ENCODE results near the gene ALDH9A1. TPM values are rescaled to one million over a fixed set of nuclear protein-coding genes. Genes with fewer than 3 reads are reported as not detected.
"Not testable (repeated sequence)": the region's sequence is repeated elsewhere in the genome, so short reads cannot be mapped to it uniquely, and the experiment has no call there.

Gene ALDH9A1
- total and polyA plus RNA-seq, 5 donors: 34.5 to 49.7 (median 44.8) TPM

DNA sequence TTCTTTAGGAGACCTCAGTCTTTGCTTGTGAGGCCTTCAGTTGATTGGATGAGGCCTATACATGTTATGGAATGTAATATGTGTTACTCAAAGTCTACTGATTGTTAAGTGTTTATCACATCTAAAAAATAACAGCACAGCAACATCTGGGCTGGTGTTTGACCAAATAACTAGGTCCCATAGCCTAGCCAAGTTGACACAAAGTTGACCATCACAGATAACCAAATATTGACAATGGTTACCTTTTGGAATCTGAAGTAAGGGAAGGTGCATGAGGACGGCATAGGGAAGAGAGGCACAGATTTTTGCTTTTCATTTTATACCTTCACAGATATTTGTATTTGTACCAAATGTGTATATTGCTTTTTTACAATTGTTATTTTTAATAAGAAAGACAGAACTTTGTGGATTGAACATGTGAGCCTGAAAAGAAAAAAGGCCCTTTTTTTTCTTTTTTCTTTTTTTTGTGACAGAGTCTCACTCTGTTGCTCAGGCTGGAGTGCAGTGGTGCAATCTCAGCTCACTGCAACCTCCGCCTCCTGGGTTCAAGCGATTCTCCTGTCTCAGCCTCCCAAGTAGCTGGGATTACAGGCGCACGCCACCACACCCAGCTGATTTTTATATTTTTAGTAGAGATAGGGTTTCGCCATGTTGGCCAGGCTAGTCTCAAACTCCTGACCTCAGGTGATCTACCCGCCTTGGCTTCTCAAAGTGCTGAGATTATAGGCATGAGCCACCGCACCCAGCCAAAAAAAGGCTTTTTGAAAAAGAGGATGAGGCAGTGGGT lies 18.1 kb upstream of the ALDH9A1 start:
- not testable (repeated sequence) for H3K4me3 ChIP-seq (ENCODE audit: low read length); DNase-seq; H3K27ac ChIP-seq (ENCODE audit: low read length); H3K27me3 ChIP-seq (ENCODE audit: control insufficient read depth, insufficient read depth); ATAC-seq; H3K4me1 ChIP-seq (ENCODE audit: control insufficient read depth, insufficient read depth, low read length); H3K9me3 ChIP-seq (ENCODE audit: control insufficient read depth, low read length)
- 91% methylated on average over 8 of the region's 8 CpGs for WGBS
- intact Hi-C loops (cut with DNase I): loop anchor here (5.0 to 10.0 kb wide), 2 partner anchors 196 to 198 kb away; no protein-coding TSS in a partner anchor

DNA sequence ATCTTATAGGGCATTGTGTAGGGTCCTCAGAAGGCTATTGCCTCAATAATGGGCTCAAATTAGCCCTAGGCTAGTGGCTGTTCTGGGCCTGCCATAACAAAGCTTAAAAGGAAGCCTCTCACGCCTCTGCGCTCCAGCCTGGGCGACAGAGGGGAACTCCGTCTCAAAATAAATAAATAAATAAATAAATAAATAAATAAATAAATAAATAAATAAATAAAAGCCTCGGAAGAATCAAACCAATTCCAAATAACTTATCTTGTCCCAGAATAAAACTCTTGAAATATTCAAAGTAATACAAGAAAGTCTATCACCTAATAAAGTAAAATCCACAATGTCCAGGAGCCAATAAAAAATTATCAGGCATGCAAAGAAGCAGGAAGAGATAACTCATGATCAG lies 14.4 kb upstream of the ALDH9A1 start:
- intact Hi-C loops (cut with DNase I): loop anchor here in 1 of 4 donors (10.0 kb wide), 1 partner anchor 202 kb away; no protein-coding TSS in a partner anchor
- 94% methylated on average over 5 of the region's 5 CpGs for WGBS
- Histone ChIP-seq H3K4me1 (ENCODE audit: control insufficient read depth, insufficient read depth, low read length) (no peaks in the 10 kb centered on the region), H3K9me3 (ENCODE audit: control insufficient read depth, low read length) (no peaks in the 10 kb centered on the region), H3K4me3 (ENCODE audit: low read length) (no peak overlapping the region), H3K27ac (ENCODE audit: low read length) (no peak overlapping the region), H3K27me3 (ENCODE audit: control insufficient read depth, insufficient read depth) (no peaks in the 10 kb centered on the region)
- DNase-seq: no peak
- ATAC-seq: no peak

- 74% methylated on average over 11 of the region's 11 CpGs for WGBS
- Histone ChIP-seq H3K4me1 (ENCODE audit: control insufficient read depth, insufficient read depth, low read length) (no peaks in the 10 kb centered on the region), H3K9me3 (ENCODE audit: control insufficient read depth, low read length) (no peaks in the 10 kb centered on the region), H3K27me3 (ENCODE audit: control insufficient read depth, insufficient read depth) (no peaks in the 10 kb centered on the region), H3K4me3 (ENCODE audit: low read length) (no peak overlapping the region), H3K27ac (ENCODE audit: low read length) (no peak overlapping the region)
- intact Hi-C loops (cut with DNase I): no loop called here
- ATAC-seq (no peak), DNase-seq (no peak)
Observed at GRCh38 chr1:165707984-165708706, 9.8 kb upstream of the ALDH9A1 start.

- intact Hi-C loops (cut with DNase I): no loop called here
- H3K4me1 ChIP-seq (ENCODE audit: control insufficient read depth, insufficient read depth, low read length): no peaks in the 10 kb centered on the region
- no peak overlapping the region for H3K27ac ChIP-seq (ENCODE audit: low read length)
- 79% methylated on average over 2 of the region's 2 CpGs for WGBS
- no peaks in the 10 kb centered on the region for H3K27me3 ChIP-seq (ENCODE audit: control insufficient read depth, insufficient read depth)
- DNase-seq (no peak), ATAC-seq (no peak)
- H3K4me3 ChIP-seq (ENCODE audit: low read length): no peak overlapping the region
- no peaks in the 10 kb centered on the region for H3K9me3 ChIP-seq (ENCODE audit: control insufficient read depth, low read length)
Observed at GRCh38 chr1:165703648-165704047, 5.3 kb upstream of the ALDH9A1 start.

DNA sequence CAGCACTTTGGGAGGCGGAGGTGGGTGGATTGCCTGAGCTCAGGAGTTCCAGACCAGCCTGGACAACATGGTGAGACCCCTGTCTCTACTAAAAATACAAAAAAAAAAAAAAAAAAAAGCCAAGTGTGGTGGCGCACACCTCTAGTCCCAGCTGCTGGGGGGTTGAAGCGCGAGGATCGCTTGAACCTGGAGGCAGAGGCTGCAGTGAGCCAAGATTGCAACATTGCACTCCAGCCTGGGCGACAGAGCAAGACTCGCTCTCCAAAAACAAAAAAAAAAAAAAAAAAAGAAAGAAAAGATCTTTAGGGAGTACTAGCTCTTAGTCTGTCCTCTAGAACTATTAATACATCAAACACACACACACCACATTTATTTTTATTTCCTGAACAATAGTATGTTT lies 3.6 kb upstream of the ALDH9A1 start:
- WGBS: 68% methylated on average over 7 of the region's 7 CpGs
- H3K9me3 ChIP-seq (ENCODE audit: control insufficient read depth, low read length); H3K4me1 ChIP-seq (ENCODE audit: control insufficient read depth, insufficient read depth, low read length); ATAC-seq; intact Hi-C loops (cut with DNase I); H3K27me3 ChIP-seq (ENCODE audit: control insufficient read depth, insufficient read depth); H3K4me3 ChIP-seq (ENCODE audit: low read length); H3K27ac ChIP-seq (ENCODE audit: low read length): not testable (repeated sequence)
- peak in 1 of 3 donors; percentile 54 for DNase-seq

GRCh38 chr1:165699577-165699976 lies 1.2 kb upstream of the ALDH9A1 start:
- Histone ChIP-seq H3K4me3 (ENCODE audit: low read length) (no peak overlapping the region), H3K4me1 (ENCODE audit: control insufficient read depth, insufficient read depth, low read length) (peaks cover 4% of the 10 kb centered on the region), H3K27me3 (ENCODE audit: control insufficient read depth, insufficient read depth) (no peaks in the 10 kb centered on the region), H3K27ac (ENCODE audit: low read length) (no peak overlapping the region), H3K9me3 (ENCODE audit: control insufficient read depth, low read length) (no peaks in the 10 kb centered on the region)
- DNase-seq (no peak), ATAC-seq (no peak)
- intact Hi-C loops (cut with DNase I): no loop called here
- 94% methylated on average over 3 of the region's 3 CpGs for WGBS

- Histone ChIP-seq H3K4me1 (ENCODE audit: control insufficient read depth, insufficient read depth, low read length) (peaks cover 4% of the 10 kb centered on the region), H3K4me3 (ENCODE audit: low read length) (peak overlapping the region; percentile 60), H3K9me3 (ENCODE audit: control insufficient read depth, low read length) (no peaks in the 10 kb centered on the region), H3K27ac (ENCODE audit: low read length) (peak overlapping the region; percentile 66), H3K27me3 (ENCODE audit: control insufficient read depth, insufficient read depth) (no peaks in the 10 kb centered on the region)
- under 1% methylated on average over 7 of the region's 7 CpGs for WGBS
- no peak for ATAC-seq
- DNase-seq: no peak
- intact Hi-C loops (cut with DNase I): no loop called here
Observed at GRCh38 chr1:165698761-165699052, 345 bp upstream of the ALDH9A1 start.

GRCh38 chr1:165697491-165697880 lies 876 bp downstream of the ALDH9A1 start:
- intact Hi-C loops (cut with DNase I): no loop called here
- DNase-seq (no peak), ATAC-seq (no peak)
- Histone ChIP-seq H3K9me3 (ENCODE audit: control insufficient read depth, low read length) (no peaks in the 10 kb centered on the region), H3K27me3 (ENCODE audit: control insufficient read depth, insufficient read depth) (no peaks in the 10 kb centered on the region), H3K27ac (ENCODE audit: low read length) (peak overlapping the region; percentile 95), H3K4me1 (ENCODE audit: control insufficient read depth, insufficient read depth, low read length) (peaks cover 4% of the 10 kb centered on the region), H3K4me3 (ENCODE audit: low read length) (peak overlapping the region; percentile 60)
- WGBS: 38% methylated on average over 8 of the region's 8 CpGs

- DNase-seq: peak in 1 of 3 donors; percentile 58
- H3K4me1 ChIP-seq (ENCODE audit: control insufficient read depth, insufficient read depth, low read length): peaks cover 4% of the 10 kb centered on the region
- ATAC-seq: peak; percentile 44 to 57
- no peaks in the 10 kb centered on the region for H3K9me3 ChIP-seq (ENCODE audit: control insufficient read depth, low read length)
- H3K27me3 ChIP-seq (ENCODE audit: control insufficient read depth, insufficient read depth): no peaks in the 10 kb centered on the region
- peak overlapping the region; percentile 15 for H3K4me3 ChIP-seq (ENCODE audit: low read length)
- WGBS: 11% methylated on average over 2 of the region's 2 CpGs
- intact Hi-C loops (cut with DNase I): no loop called here
- H3K27ac ChIP-seq (ENCODE audit: low read length): no peak overlapping the region
Observed at GRCh38 chr1:165696625-165697100, 1.7 kb downstream of the ALDH9A1 start.

DNA sequence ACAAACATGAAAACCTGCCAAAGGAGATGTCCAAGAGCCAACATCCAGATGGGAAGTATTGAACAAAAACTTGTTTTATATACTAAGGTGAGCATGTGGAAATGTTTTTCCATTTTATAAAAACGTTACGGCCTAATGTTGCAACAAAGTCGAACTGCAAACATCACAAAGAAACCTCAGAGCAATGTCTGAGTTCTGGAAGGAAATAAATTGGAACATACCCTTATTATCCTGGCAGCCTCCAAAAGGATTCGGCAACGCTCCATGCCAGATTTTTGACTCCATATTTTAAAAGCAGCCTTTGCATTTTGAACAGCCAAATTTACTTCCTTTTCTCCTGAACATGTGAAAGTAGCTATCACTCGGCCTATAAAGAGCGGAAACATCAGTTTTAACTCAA lies 3.3 kb downstream of the ALDH9A1 start:
- H3K4me3 ChIP-seq (ENCODE audit: low read length): no peak overlapping the region
- intact Hi-C loops (cut with DNase I): no loop called here
- DNase-seq (no peak), ATAC-seq (no peak)
- 50% methylated on average over 7 of the region's 7 CpGs for WGBS
- H3K27me3 ChIP-seq (ENCODE audit: control insufficient read depth, insufficient read depth): no peaks in the 10 kb centered on the region
- H3K27ac ChIP-seq (ENCODE audit: low read length): no peak overlapping the region
- peaks cover 4% of the 10 kb centered on the region for H3K4me1 ChIP-seq (ENCODE audit: control insufficient read depth, insufficient read depth, low read length)
- no peaks in the 10 kb centered on the region for H3K9me3 ChIP-seq (ENCODE audit: control insufficient read depth, low read length)

- 96% methylated on average over 5 of the region's 5 CpGs for WGBS
- Histone ChIP-seq H3K27me3 (ENCODE audit: control insufficient read depth, insufficient read depth) (no peaks in the 10 kb centered on the region), H3K4me1 (ENCODE audit: control insufficient read depth, insufficient read depth, low read length) (no peaks in the 10 kb centered on the region), H3K27ac (ENCODE audit: low read length) (no peak overlapping the region), H3K4me3 (ENCODE audit: low read length) (no peak overlapping the region), H3K9me3 (ENCODE audit: control insufficient read depth, low read length) (no peaks in the 10 kb centered on the region)
- ATAC-seq: no peak
- DNase-seq: no peak
- intact Hi-C loops (cut with DNase I): no loop called here
Observed at GRCh38 chr1:165688046-165688445, 10.3 kb downstream of the ALDH9A1 start.
